ENCODE results near the gene PHACTR3.

The PHACTR3 gene

GRCh38 chr20:59574308-59574707 lies 30.0 kb upstream of the PHACTR3 start:
- Histone ChIP-seq H3K4me3 (ENCODE audit: low read length in 2 of 2) (no peak overlapping the region), H3K27ac (ENCODE audit: low read depth in 2 of 2, low read length in 2 of 2) (no peak overlapping the region), H3K9ac (ENCODE audit: low read depth in 1 of 2, low read length in 2 of 2) (no peak overlapping the region), H3K9me3 (ENCODE audit: control insufficient read depth in 2 of 2, low read length in 2 of 2) (no peaks in the 10 kb centered on the region), H3K4me1 (ENCODE audit: control insufficient read depth in 2 of 2, insufficient read depth in 2 of 2, low read length in 2 of 2) (peaks cover 0 to 6% of the 10 kb centered on the region in 2 donors), H3K27me3 (ENCODE audit: control insufficient read depth in 2 of 2, insufficient read depth in 2 of 2, low read length in 2 of 2) (peaks cover 9 to 21% of the 10 kb centered on the region in 2 donors), H3K36me3 (ENCODE audit: control insufficient read depth in 2 of 2, insufficient read depth in 2 of 2, low read length in 2 of 2) (no peaks in the 10 kb centered on the region)

- Histone ChIP-seq H3K4me1 (ENCODE audit: control insufficient read depth in 2 of 2, insufficient read depth in 2 of 2, low read length in 2 of 2) (peaks cover 0 to 6% of the 10 kb centered on the region in 2 donors), H3K4me3 (ENCODE audit: low read length in 2 of 2) (no peak overlapping the region), H3K27me3 (ENCODE audit: control insufficient read depth in 2 of 2, insufficient read depth in 2 of 2, low read length in 2 of 2) (peaks cover 9 to 21% of the 10 kb centered on the region in 2 donors), H3K27ac (ENCODE audit: low read depth in 2 of 2, low read length in 2 of 2) (no peak overlapping the region), H3K9me3 (ENCODE audit: control insufficient read depth in 2 of 2, low read length in 2 of 2) (no peaks in the 10 kb centered on the region), H3K36me3 (ENCODE audit: control insufficient read depth in 2 of 2, insufficient read depth in 2 of 2, low read length in 2 of 2) (no peaks in the 10 kb centered on the region), H3K9ac (ENCODE audit: low read depth in 1 of 2, low read length in 2 of 2) (no peak overlapping the region)
Measured at GRCh38 chr20:59575216-59575615, 29.1 kb upstream of the PHACTR3 start.

- H3K4me1 ChIP-seq (ENCODE audit: control insufficient read depth in 2 of 2, insufficient read depth in 2 of 2, low read length in 2 of 2) = peaks cover 0 to 6% of the 10 kb centered on the region in 2 donors
- H3K4me3 ChIP-seq (ENCODE audit: low read length in 2 of 2) = no peak overlapping the region
- H3K27ac ChIP-seq (ENCODE audit: low read depth in 2 of 2, low read length in 2 of 2) = no peak overlapping the region
- H3K36me3 ChIP-seq (ENCODE audit: control insufficient read depth in 2 of 2, insufficient read depth in 2 of 2, low read length in 2 of 2) = no peaks in the 10 kb centered on the region
- H3K9ac ChIP-seq (ENCODE audit: low read depth in 1 of 2, low read length in 2 of 2) = no peak overlapping the region
- no peaks in the 10 kb centered on the region for H3K9me3 ChIP-seq (ENCODE audit: control insufficient read depth in 2 of 2, low read length in 2 of 2)
- peaks cover 9 to 21% of the 10 kb centered on the region in 2 donors for H3K27me3 ChIP-seq (ENCODE audit: control insufficient read depth in 2 of 2, insufficient read depth in 2 of 2, low read length in 2 of 2)
Measured at GRCh38 chr20:59575653-59576052, 28.7 kb upstream of the PHACTR3 start.

- H3K27me3 ChIP-seq (ENCODE audit: control insufficient read depth in 2 of 2, insufficient read depth in 2 of 2, low read length in 2 of 2) = peaks cover 9 to 21% of the 10 kb centered on the region in 2 donors
- H3K9ac ChIP-seq (ENCODE audit: low read depth in 1 of 2, low read length in 2 of 2) = no peak overlapping the region
- no peaks in the 10 kb centered on the region for H3K36me3 ChIP-seq (ENCODE audit: control insufficient read depth in 2 of 2, insufficient read depth in 2 of 2, low read length in 2 of 2)
- no peak overlapping the region for H3K4me3 ChIP-seq (ENCODE audit: low read length in 2 of 2)
- peaks cover 0 to 6% of the 10 kb centered on the region in 2 donors for H3K4me1 ChIP-seq (ENCODE audit: control insufficient read depth in 2 of 2, insufficient read depth in 2 of 2, low read length in 2 of 2)
- no peak overlapping the region for H3K27ac ChIP-seq (ENCODE audit: low read depth in 2 of 2, low read length in 2 of 2)
- H3K9me3 ChIP-seq (ENCODE audit: control insufficient read depth in 2 of 2, low read length in 2 of 2) = no peaks in the 10 kb centered on the region
Measured at GRCh38 chr20:59576216-59576953, 28.0 kb upstream of the PHACTR3 start.

- Histone ChIP-seq H3K9ac (ENCODE audit: low read depth in 1 of 2, low read length in 2 of 2) (no peak overlapping the region), H3K27ac (ENCODE audit: low read depth in 2 of 2, low read length in 2 of 2) (no peak overlapping the region), H3K4me3 (ENCODE audit: low read length in 2 of 2) (no peak overlapping the region), H3K36me3 (ENCODE audit: control insufficient read depth in 2 of 2, insufficient read depth in 2 of 2, low read length in 2 of 2) (no peaks in the 10 kb centered on the region), H3K4me1 (ENCODE audit: control insufficient read depth in 2 of 2, insufficient read depth in 2 of 2, low read length in 2 of 2) (no peaks in the 10 kb centered on the region), H3K27me3 (ENCODE audit: control insufficient read depth in 2 of 2, insufficient read depth in 2 of 2, low read length in 2 of 2) (peaks cover 9 to 21% of the 10 kb centered on the region in 2 donors), H3K9me3 (ENCODE audit: control insufficient read depth in 2 of 2, low read length in 2 of 2) (no peaks in the 10 kb centered on the region)
Measured at GRCh38 chr20:59577037-59577808, 27.1 kb upstream of the PHACTR3 start.

- H3K9me3 ChIP-seq (ENCODE audit: control insufficient read depth in 2 of 2, low read length in 2 of 2) = no peaks in the 10 kb centered on the region
- no peaks in the 10 kb centered on the region for H3K4me1 ChIP-seq (ENCODE audit: control insufficient read depth in 2 of 2, insufficient read depth in 2 of 2, low read length in 2 of 2)
- no peak overlapping the region for H3K9ac ChIP-seq (ENCODE audit: low read depth in 1 of 2, low read length in 2 of 2)
- no peak overlapping the region for H3K27ac ChIP-seq (ENCODE audit: low read depth in 2 of 2, low read length in 2 of 2)
- H3K27me3 ChIP-seq (ENCODE audit: control insufficient read depth in 2 of 2, insufficient read depth in 2 of 2, low read length in 2 of 2) = peaks cover 9 to 21% of the 10 kb centered on the region in 2 donors
- no peak overlapping the region for H3K4me3 ChIP-seq (ENCODE audit: low read length in 2 of 2)
- H3K36me3 ChIP-seq (ENCODE audit: control insufficient read depth in 2 of 2, insufficient read depth in 2 of 2, low read length in 2 of 2) = no peaks in the 10 kb centered on the region
Measured at GRCh38 chr20:59577809-59578435, 26.4 kb upstream of the PHACTR3 start.

GRCh38 chr20:59578436-59579403 lies 25.6 kb upstream of the PHACTR3 start:
- no peaks in the 10 kb centered on the region for H3K36me3 ChIP-seq (ENCODE audit: control insufficient read depth in 2 of 2, insufficient read depth in 2 of 2, low read length in 2 of 2)
- H3K27ac ChIP-seq (ENCODE audit: low read depth in 2 of 2, low read length in 2 of 2) = no peak overlapping the region
- no peaks in the 10 kb centered on the region for H3K9me3 ChIP-seq (ENCODE audit: control insufficient read depth in 2 of 2, low read length in 2 of 2)
- H3K4me3 ChIP-seq (ENCODE audit: low read length in 2 of 2) = no peak overlapping the region
- no peaks in the 10 kb centered on the region for H3K4me1 ChIP-seq (ENCODE audit: control insufficient read depth in 2 of 2, insufficient read depth in 2 of 2, low read length in 2 of 2)
- H3K9ac ChIP-seq (ENCODE audit: low read depth in 1 of 2, low read length in 2 of 2) = no peak overlapping the region
- H3K27me3 ChIP-seq (ENCODE audit: control insufficient read depth in 2 of 2, insufficient read depth in 2 of 2, low read length in 2 of 2) = peaks cover 9 to 21% of the 10 kb centered on the region in 2 donors

GRCh38 chr20:59579404-59580145 lies 24.8 kb upstream of the PHACTR3 start:
- H3K27me3 ChIP-seq (ENCODE audit: control insufficient read depth in 2 of 2, insufficient read depth in 2 of 2, low read length in 2 of 2) = peaks cover 9 to 21% of the 10 kb centered on the region in 2 donors
- no peaks in the 10 kb centered on the region for H3K4me1 ChIP-seq (ENCODE audit: control insufficient read depth in 2 of 2, insufficient read depth in 2 of 2, low read length in 2 of 2)
- no peaks in the 10 kb centered on the region for H3K36me3 ChIP-seq (ENCODE audit: control insufficient read depth in 2 of 2, insufficient read depth in 2 of 2, low read length in 2 of 2)
- H3K9me3 ChIP-seq (ENCODE audit: control insufficient read depth in 2 of 2, low read length in 2 of 2) = no peaks in the 10 kb centered on the region
- H3K4me3 ChIP-seq (ENCODE audit: low read length in 2 of 2) = no peak overlapping the region
- H3K9ac ChIP-seq (ENCODE audit: low read depth in 1 of 2, low read length in 2 of 2) = no peak overlapping the region
- H3K27ac ChIP-seq (ENCODE audit: low read depth in 2 of 2, low read length in 2 of 2) = no peak overlapping the region
